H9 (cell line): ENCODE measurements around the gene COX8A. TPM values are rescaled to one million over a fixed set of nuclear protein-coding genes. Genes with fewer than 3 reads are reported as not detected.

ENCODE experiments used
- DNase-seq: peaks from one replicate; pipeline ENCODE4 v3.0.0-alpha.2; 2017
- H2AFZ ChIP-seq: one replicate; pipeline ENCODE4 v1.6.1; 2013; ENCODE audit warnings: mild to moderate bottlenecking, low read length, control low read depth, moderate library complexity
- H2AK5ac ChIP-seq: 2 replicates; pipeline ENCODE4 v1.6.1; 2013; ENCODE audit warnings: low read length, control low read depth, mixed read lengths; ENCODE audit not compliant: insufficient read length
- H2BK120ac ChIP-seq: one replicate; pipeline ENCODE4 v1.6.1; 2013; ENCODE audit warnings: low read depth, mild to moderate bottlenecking, low read length, control low read depth, inconsistent platforms; ENCODE audit not compliant: poor library complexity, severe bottlenecking
- H2BK12ac ChIP-seq: 2 replicates; pipeline ENCODE4 v1.6.1; 2013; ENCODE audit warnings: low read length, control low read depth, mixed read lengths, low read depth; ENCODE audit not compliant: insufficient read length
- H2BK15ac ChIP-seq: 2 replicates; pipeline ENCODE4 v1.6.1; 2013; ENCODE audit warnings: low read depth, low read length, control low read depth
- H2BK20ac ChIP-seq: one replicate; pipeline ENCODE4 v1.6.1; 2013; ENCODE audit warnings: low read depth, mild to moderate bottlenecking, low read length, control low read depth, inconsistent platforms; ENCODE audit not compliant: poor library complexity, severe bottlenecking
- H2BK5ac ChIP-seq: 2 replicates; pipeline ENCODE4 v1.6.1; 2013; ENCODE audit warnings: low read length, control low read depth, mixed read lengths; ENCODE audit not compliant: insufficient read length
- H3K14ac ChIP-seq: 2 replicates; pipeline ENCODE4 v1.6.1; 2013; ENCODE audit warnings: low read length, control low read depth; ENCODE audit not compliant: insufficient read depth
- H3K18ac ChIP-seq: 2 replicates; pipeline ENCODE4 v1.6.1; 2013; ENCODE audit warnings: low read depth, mild to moderate bottlenecking, mixed read lengths, low read length, control low read depth; ENCODE audit not compliant: insufficient read length
- H3K23ac ChIP-seq: 2 replicates; pipeline ENCODE4 v1.6.1; 2013; ENCODE audit warnings: low read length, control low read depth, mixed read lengths, low read depth; ENCODE audit not compliant: insufficient read length
- H3K23me2 ChIP-seq: 2 replicates; pipeline ENCODE4 v1.6.1; 2013; ENCODE audit warnings: low read depth, mild to moderate bottlenecking, mixed read lengths, low read length, control low read depth; ENCODE audit not compliant: insufficient read length, poor library complexity, severe bottlenecking
- H3K27ac ChIP-seq: 2 replicates; pipeline ENCODE4 v1.5.1; 2013; ENCODE audit warnings: low read length, control low read depth, mixed read lengths, low read depth; ENCODE audit not compliant: insufficient read length
- H3K27me3 ChIP-seq: 2 replicates; pipeline ENCODE4 v1.6.1; 2013; ENCODE audit warnings: low read length, control low read depth, inconsistent platforms; ENCODE audit not compliant: insufficient read depth
- H3K4ac ChIP-seq: 2 replicates; pipeline ENCODE4 v1.6.1; 2013; ENCODE audit warnings: low read depth, mild to moderate bottlenecking, control low read depth, inconsistent platforms, low read length, moderate library complexity
- H3K4me1 ChIP-seq: 2 replicates; pipeline ENCODE4 v1.6.1; 2013; ENCODE audit warnings: low read length, control low read depth, inconsistent platforms; ENCODE audit not compliant: insufficient read depth
- H3K4me2 ChIP-seq: 2 replicates; pipeline ENCODE4 v1.6.1; 2013; ENCODE audit warnings: low read length, control low read depth, mixed read lengths; ENCODE audit not compliant: insufficient read length, insufficient read depth
- H3K56ac ChIP-seq: 2 replicates; pipeline ENCODE4 v1.6.1; 2013; ENCODE audit warnings: low read depth, mild to moderate bottlenecking, mixed read lengths, low read length, control low read depth; ENCODE audit not compliant: insufficient read length
- H3K79me1 ChIP-seq: 2 replicates; pipeline ENCODE4 v1.6.1; 2013; ENCODE audit warnings: low read depth, mild to moderate bottlenecking, moderate library complexity, low read length, control low read depth, inconsistent platforms; ENCODE audit not compliant: insufficient read depth, poor library complexity, severe bottlenecking
- H3K79me2 ChIP-seq: 2 replicates; pipeline ENCODE4 v1.6.1; 2013; ENCODE audit warnings: low read length, control low read depth, inconsistent platforms; ENCODE audit not compliant: insufficient read depth
- H3K9ac ChIP-seq: 2 replicates; pipeline ENCODE4 v1.6.1; 2013; ENCODE audit warnings: low read length, control low read depth, mixed read lengths; ENCODE audit not compliant: insufficient read length; ENCODE audit errors: extremely low read depth
- H3K9me3 ChIP-seq: one replicate; pipeline ENCODE4 v1.6.1; 2013; ENCODE audit warnings: low read depth, low read length, inconsistent platforms; ENCODE audit not compliant: control insufficient read depth
- H3T11ph ChIP-seq: one replicate; pipeline ENCODE4 v1.6.1; 2013; ENCODE audit warnings: mild to moderate bottlenecking, low read length, control low read depth, inconsistent platforms
- H4K20me1 ChIP-seq: one replicate; pipeline ENCODE4 v1.6.1; 2013; ENCODE audit not compliant: control insufficient read depth, insufficient read length, insufficient read depth
- H4K5ac ChIP-seq: 2 replicates; pipeline ENCODE4 v1.6.1; 2013; ENCODE audit warnings: low read depth, mild to moderate bottlenecking, mixed read lengths, low read length, control low read depth; ENCODE audit not compliant: insufficient read length
- H4K8ac ChIP-seq: replicated peaks from 2 replicates; pipeline ENCODE4 v1.6.1; 2013; ENCODE audit warnings: low read length, control low read depth, mixed read lengths, low read depth; ENCODE audit not compliant: insufficient read length
- H4K91ac ChIP-seq: 2 replicates; pipeline ENCODE4 v1.6.1; 2013; ENCODE audit warnings: low read depth, mild to moderate bottlenecking, moderate library complexity, mixed read lengths, low read length, control low read depth; ENCODE audit not compliant: insufficient read length
- H3K27ac Mint-ChIP-seq, 3 experiments: 2 replicates in 2 of 3; 3 replicates in 1 of 3; pipeline ENCODE4 v1.8.0; 2020 to 2021; ENCODE audit warnings: mixed read lengths in 3 of 3, mild to moderate bottlenecking in 1 of 3, moderate library complexity in 1 of 3
- H3K27me3 Mint-ChIP-seq: 2 replicates; pipeline ENCODE4 v1.8.0; 2021; ENCODE audit warnings: low read depth, mild to moderate bottlenecking, moderate library complexity, mixed read lengths
- H3K36me3 Mint-ChIP-seq, 3 experiments: 2 replicates in 2 of 3; 3 replicates in 1 of 3; pipeline ENCODE4 v1.8.0; 2020 to 2021; ENCODE audit warnings: low read depth in 3 of 3, mixed read lengths in 3 of 3; ENCODE audit not compliant: insufficient read depth in 1 of 3
- H3K4me1 Mint-ChIP-seq, 2 experiments: 2 replicates each; pipeline ENCODE4 v1.8.0; 2020; ENCODE audit warnings: mixed read lengths in 2 of 2
- H3K4me3 Mint-ChIP-seq, 2 experiments: 2 replicates in 1 of 2; 3 replicates in 1 of 2; pipeline ENCODE4 v1.8.0; 2020 to 2021; ENCODE audit warnings: mild to moderate bottlenecking in 2 of 2, mixed read lengths in 2 of 2, moderate library complexity in 1 of 2
- H3K9me3 Mint-ChIP-seq, 2 experiments: 2 replicates in 1 of 2; 3 replicates in 1 of 2; pipeline ENCODE4 v1.8.0; 2020; ENCODE audit warnings: mild to moderate bottlenecking in 2 of 2, mixed read lengths in 2 of 2, moderate library complexity in 1 of 2
- CTCF ChIP-seq: fragments of 200-600 bp; sonication (generic); conservative IDR thresholded peaks from 3 replicates; pipeline ENCODE4 v1.8.0; 2021; ENCODE audit warnings: antibody characterized with exemption, mild to moderate bottlenecking
- WGBS: extraction: QIAGEN DNeasy Blood & Tissue Kit; methylation state at CpG from one replicate; pipeline ENCODE4 v1.1.7; 2013; ENCODE audit warnings: missing lambda C conversion rate, low lambda C conversion rate, mixed read lengths; ENCODE audit not compliant: insufficient read length; ENCODE audit errors: extremely low coverage; 5-methylcytosine and 5-hydroxymethylcytosine counted together
- total RNA-seq: library from RNA; stranded (reverse); gene quantifications from 2 replicates; pipeline ENCODE4 v1.2.1, GENCODE V29; 2021

Gene COX8A
- total RNA-seq, 1 experiment from 2014 or later: 429 TPM

GRCh38 chr11:63997104-63997700 is 22.8 kb downstream of the COX8A start:
- Histone ChIP-seq H3K4ac (no peak overlapping the region), H3K9me3 (no peaks in the 10 kb centered on the region), H3K79me2 (no peaks in the 10 kb centered on the region), H2BK5ac (no peak overlapping the region), H3K27ac (no peak overlapping the region), H3K27me3 (peaks cover 3% of the 10 kb centered on the region; the same call in 1 of the 2 replicates), H2BK120ac (no peak overlapping the region), H3K14ac (no peak overlapping the region), H2BK15ac (no peak overlapping the region), H3K4me2 (no peak overlapping the region), H2AK5ac (no peak overlapping the region), H4K5ac (no peak overlapping the region), H3T11ph (no peak overlapping the region), H2BK12ac (no peak overlapping the region), H4K91ac (no peak overlapping the region), H3K23me2 (peaks cover 11% of the 10 kb centered on the region), H3K9ac (no peak overlapping the region), H4K8ac (no peak overlapping the region), H3K79me1 (no peaks in the 10 kb centered on the region), H2AFZ (no peak overlapping the region), H3K23ac (no peak overlapping the region), H3K18ac (no peak overlapping the region), H3K56ac (no peak overlapping the region), H2BK20ac (no peak overlapping the region), H3K4me1 (no peaks in the 10 kb centered on the region), H4K20me1 (no peaks in the 10 kb centered on the region)
- peaks cover 7 to 13% of the 10 kb centered on the region in 2 experiments for H3K4me1 Mint-ChIP-seq
- peak overlapping the region in 1 of 3 experiments; percentile 83; a peak in 2 of 7 replicates for H3K27ac Mint-ChIP-seq
- H3K36me3 Mint-ChIP-seq: peaks cover 19 to 52% (median 50%) of the 10 kb centered on the region in 3 experiments
- no peaks in the 10 kb centered on the region for H3K9me3 Mint-ChIP-seq
- H3K4me3 Mint-ChIP-seq: no peak overlapping the region; a peak in 1 of 5 replicates
- no peak for DNase-seq
- WGBS: no CpG with 5 or more reads among the region's 27 CpGs
- TF ChIP-seq CTCF: no peak
- peaks cover 14% of the 10 kb centered on the region for H3K27me3 Mint-ChIP-seq
